OCI-LY7 (cell line): ENCODE data around the gene PIGS. TPM values are rescaled to one million over a fixed set of nuclear protein-coding genes. Genes with fewer than 3 reads are reported as not detected.

Experiments used
- BruUV-seq: library from RNA; stranded (reverse); fragments of 400-500 nt; replicated peaks from 2 replicates; lab custom pipeline; 2021; lab: Mats Ljungman, UMichigan
- CTCF ChIA-PET: fragments of 300-600 bp; sonication (Branson Sonifier 250); formaldehyde crosslinking; loops from one replicate; lab custom pipeline; 2022; ENCODE audit warnings: antibody characterized with exemption; ENCODE audit not compliant: unreplicated experiment; lab: Charles Lee
- POLR2A ChIA-PET: fragments of 300-600 bp; sonication (Branson Sonifier 250); formaldehyde crosslinking; loops from one replicate; lab custom pipeline; 2022; ENCODE audit warnings: antibody characterized with exemption; lab: Charles Lee
- DNase-seq: peaks from one replicate; pipeline ENCODE4 v3.0.0-alpha.2; 2015; ENCODE audit warnings: low spot score
- H2AFZ ChIP-seq: fragments of 200-600 bp; sonication (generic), shearing (Covaris generic); 2 replicates; pipeline ENCODE4 v1.6.1; 2014; ENCODE audit warnings: mild to moderate bottlenecking, antibody characterized with exemption, low read length, moderate library complexity
- H3K27ac ChIP-seq: fragments of 200-600 bp; sonication (generic); 2 replicates; pipeline ENCODE4 v1.5.1; 2014; ENCODE audit warnings: mixed run types, low read depth, mild to moderate bottlenecking, moderate library complexity, low read length, inconsistent platforms; ENCODE audit not compliant: poor library complexity, severe bottlenecking
- H3K36me3 ChIP-seq: fragments of 200-600 bp; sonication (generic); 2 replicates; pipeline ENCODE4 v1.6.1; 2014; ENCODE audit warnings: mild to moderate bottlenecking, antibody characterized with exemption, low read length, moderate library complexity, mixed read lengths; ENCODE audit not compliant: insufficient read depth
- H3K4me1 ChIP-seq: fragments of 200-600 bp; sonication (generic); 2 replicates; pipeline ENCODE4 v1.5.1; 2014; ENCODE audit warnings: mild to moderate bottlenecking, low read length; ENCODE audit not compliant: insufficient read depth, poor library complexity, severe bottlenecking
- H3K4me2 ChIP-seq: fragments of 200-600 bp; sonication (generic); 2 replicates; pipeline ENCODE4 v1.6.1; 2014; ENCODE audit warnings: mild to moderate bottlenecking, low read length
- H3K4me3 ChIP-seq: fragments of 200-600 bp; sonication (generic); 2 replicates; pipeline ENCODE4 v1.5.1; 2014; ENCODE audit warnings: mild to moderate bottlenecking, low read depth, low read length; ENCODE audit not compliant: poor library complexity, severe bottlenecking
- H3K79me2 ChIP-seq: fragments of 200-600 bp; sonication (generic); 2 replicates; pipeline ENCODE4 v1.6.1; 2016; ENCODE audit warnings: low read depth, mild to moderate bottlenecking, low read length, moderate library complexity, mixed read lengths; ENCODE audit not compliant: insufficient read depth
- H3K9me2 ChIP-seq: fragments of 200-600 bp; sonication (generic); 2 replicates; pipeline ENCODE4 v1.6.1; 2016; ENCODE audit warnings: mild to moderate bottlenecking, low read length, mixed read lengths; ENCODE audit not compliant: insufficient read depth
- H3K9me3 ChIP-seq: fragments of 200-600 bp; sonication (generic); 2 replicates; pipeline ENCODE4 v1.6.1; 2014; ENCODE audit warnings: mild to moderate bottlenecking, mixed run types, low read length, mixed read lengths
- H4K20me1 ChIP-seq: fragments of 200-600 bp; sonication (generic); 2 replicates; pipeline ENCODE4 v1.6.1; 2014; ENCODE audit warnings: mild to moderate bottlenecking, antibody characterized with exemption, low read length, moderate library complexity, mixed read lengths; ENCODE audit not compliant: insufficient read depth
- CTCF ChIP-seq: fragments of 200-600 bp; sonication (generic); conservative IDR thresholded peaks from 2 replicates; pipeline ENCODE4 v1.5.1; 2014; ENCODE audit warnings: mild to moderate bottlenecking, antibody characterized with exemption, low read length, moderate library complexity, mixed read lengths
- EZH2phosphoT487 ChIP-seq: fragments of 200-600 bp; sonication (generic); IDR thresholded peaks from 2 replicates; pipeline ENCODE4 v1.6.1; 2018; ENCODE audit warnings: low read depth, borderline replicate concordance, mild to moderate bottlenecking, mixed run types, antibody characterized with exemption, low read length, moderate library complexity, mixed read lengths
- intact Hi-C: fragments of 100-400 bp; cut with micrococcal nuclease; formaldehyde crosslinking; loops from one replicate; pipeline ENCODE4 v1.10.0; 2022; ENCODE audit not compliant: unreplicated experiment
- total RNA-seq, 2 experiments: library from RNA; depleted of rRNA in 1 of 2; stranded (reverse); fragments of >200 nt in 1 of 2; shearing (Covaris generic) in 1 of 2; gene quantifications; 2 replicates each; pipeline ENCODE4 v1.2.3, GENCODE V29; 2014 to 2022

The PIGS gene
- total RNA-seq, 2 experiments from 2014 or later, result 13.9 to 34.0 TPM

GRCh38 chr17:28585851-28586250, 14.5 kb upstream of the PIGS start:
- ChIA-PET CTCF (interaction anchor here (0.6 kb wide), 1 partner anchor 18 kb away, joined by 3 read pairs; no protein-coding TSS in a partner anchor), POLR2A (no interaction called here)
- H2AFZ ChIP-seq, result no peak overlapping the region
- intact Hi-C loops, result no loop called here
- BruUV-seq, result no TSS peak
- H3K9me2 ChIP-seq, result no peaks in the 10 kb centered on the region
- no peak overlapping the region for H3K4me2 ChIP-seq
- no peaks in the 10 kb centered on the region for H4K20me1 ChIP-seq
- H3K79me2 ChIP-seq, result no peaks in the 10 kb centered on the region
- TF ChIP-seq CTCF, result no peak
- TF ChIP-seq EZH2phosphoT487, result no peak
- peaks cover 93% of the 10 kb centered on the region for H3K36me3 ChIP-seq
- H3K4me3 ChIP-seq, result no peak overlapping the region
- no peak for DNase-seq
- no peaks in the 10 kb centered on the region for H3K4me1 ChIP-seq
- no peaks in the 10 kb centered on the region for H3K9me3 ChIP-seq
- no peak overlapping the region for H3K27ac ChIP-seq

- ChIA-PET POLR2A (interaction anchor here (1.4 kb wide), 1 partner anchor 9 kb away, joined by 3 read pairs; no protein-coding TSS in a partner anchor), CTCF (no interaction called here)
- Histone ChIP-seq H3K36me3 (peaks cover 96% of the 10 kb centered on the region), H3K9me2 (no peaks in the 10 kb centered on the region), H3K4me2 (no peak overlapping the region), H2AFZ (no peak overlapping the region), H3K4me3 (no peak overlapping the region), H3K9me3 (no peaks in the 10 kb centered on the region), H3K4me1 (no peaks in the 10 kb centered on the region), H3K27ac (no peak overlapping the region), H4K20me1 (no peaks in the 10 kb centered on the region), H3K79me2 (no peaks in the 10 kb centered on the region)
- TF ChIP-seq CTCF (no peak), EZH2phosphoT487 (no peak)
- BruUV-seq, result no TSS peak
- no peak for DNase-seq
- intact Hi-C loops, result no loop called here
Measured at GRCh38 chr17:28584434-28584833, 13.1 kb upstream of the PIGS start.

GRCh38 chr17:28582513-28582912, 11.2 kb upstream of the PIGS start:
- Histone ChIP-seq H3K9me3 (no peaks in the 10 kb centered on the region), H2AFZ (no peak overlapping the region), H3K4me2 (no peak overlapping the region), H3K4me1 (no peaks in the 10 kb centered on the region), H3K9me2 (no peaks in the 10 kb centered on the region), H3K4me3 (no peak overlapping the region), H3K36me3 (peaks cover 96% of the 10 kb centered on the region), H4K20me1 (no peaks in the 10 kb centered on the region), H3K27ac (no peak overlapping the region), H3K79me2 (no peaks in the 10 kb centered on the region)
- no peak for DNase-seq
- TF ChIP-seq CTCF (no peak), EZH2phosphoT487 (no peak)
- intact Hi-C loops, result no loop called here
- no TSS peak for BruUV-seq
- ChIA-PET CTCF (no interaction called here), POLR2A (no interaction called here)
